ENCODE measurements around the gene CDH15. TPM values are rescaled to one million over a fixed set of nuclear protein-coding genes. Genes with fewer than 3 reads are reported as not detected.
A peak's percentile ranks its signal among the peaks of the same experiment; 100 is the strongest.
"Not testable (repeated sequence)": the region's sequence is repeated elsewhere in the genome, so short reads cannot be mapped to it uniquely, and the experiment has no call there.

CDH15 gene
- total RNA-seq, 1 experiment from 2014 or later, result 201 TPM

GRCh38 chr16:89172171-89172527 lies 601 bp downstream of the CDH15 start:
- DNase-seq (ENCODE audit: low read depth), result no peak

GRCh38 chr16:89172528-89173173 lies 1.1 kb downstream of the CDH15 start:
- DNase-seq (ENCODE audit: low read depth), result peak; percentile 82

GRCh38 chr16:89173174-89173921 lies 1.8 kb downstream of the CDH15 start:
- peak; percentile 40 for DNase-seq (ENCODE audit: low read depth)

GRCh38 chr16:89174055-89174827 lies 2.7 kb downstream of the CDH15 start:
- DNase-seq (ENCODE audit: low read depth), result peak; percentile 74

GRCh38 chr16:89174877-89175276 lies 3.3 kb downstream of the CDH15 start:
- DNase-seq (ENCODE audit: low read depth), result peak; percentile 91

- DNase-seq (ENCODE audit: low read depth), result no peak
Observed at GRCh38 chr16:89175280-89176146, 4.0 kb downstream of the CDH15 start.

GRCh38 chr16:89176147-89176690 lies 4.7 kb downstream of the CDH15 start:
- no peak for DNase-seq (ENCODE audit: low read depth)

- no peak for DNase-seq (ENCODE audit: low read depth)
Observed at GRCh38 chr16:89176717-89177116, 5.2 kb downstream of the CDH15 start.

GRCh38 chr16:89177501-89177900 lies 6.0 kb downstream of the CDH15 start:
- no peak for DNase-seq (ENCODE audit: low read depth)

GRCh38 chr16:89178453-89179147 lies 7.1 kb downstream of the CDH15 start:
- no peak for DNase-seq (ENCODE audit: low read depth)

GRCh38 chr16:89179148-89179484 lies 7.6 kb downstream of the CDH15 start:
- no peak for DNase-seq (ENCODE audit: low read depth)

GRCh38 chr16:89179656-89180315 lies 8.2 kb downstream of the CDH15 start:
- no peak for DNase-seq (ENCODE audit: low read depth)

- no peak for DNase-seq (ENCODE audit: low read depth)
Observed at GRCh38 chr16:89183463-89183862, 11.9 kb downstream of the CDH15 start.

- no peak for DNase-seq (ENCODE audit: low read depth)
Observed at GRCh38 chr16:89183975-89184676, 12.6 kb downstream of the CDH15 start.

- DNase-seq (ENCODE audit: low read depth), result no peak
Observed at GRCh38 chr16:89184677-89184932, 13.1 kb downstream of the CDH15 start.

- peak; percentile 39 for DNase-seq (ENCODE audit: low read depth)
Observed at GRCh38 chr16:89184933-89185794, 13.6 kb downstream of the CDH15 start.

- DNase-seq (ENCODE audit: low read depth), result not testable (repeated sequence)
Observed at GRCh38 chr16:89185887-89186592, 14.5 kb downstream of the CDH15 start.

- not testable (repeated sequence) for DNase-seq (ENCODE audit: low read depth)
Observed at GRCh38 chr16:89186593-89187031, 15.1 kb downstream of the CDH15 start.
